Mammary epithelial cell (primary cell): Measurements from ENCODE around the gene CST3.

Experiments
- EZH2 ChIP-seq: IDR thresholded peaks from 2 replicates; pipeline ENCODE4 v1.6.1; 2012; ENCODE audit warnings: low read length, inconsistent platforms, borderline replicate concordance
- TF ChIP-seq, protein P1 (sequence below), 2 donors: IDR thresholded peaks in 1 of 2; conservative IDR thresholded peaks in 1 of 2; 2 replicates each; pipeline ENCODE4 v1.5.1; 2011 to 2012; ENCODE audit warnings: inconsistent platforms in 2 of 2, low read length in 2 of 2, mild to moderate bottlenecking in 2 of 2, control low read depth in 1 of 2, low read depth in 1 of 2; ENCODE audit not compliant: insufficient read depth in 1 of 2; ENCODE audit errors: extremely low read depth in 1 of 2

DNA sequence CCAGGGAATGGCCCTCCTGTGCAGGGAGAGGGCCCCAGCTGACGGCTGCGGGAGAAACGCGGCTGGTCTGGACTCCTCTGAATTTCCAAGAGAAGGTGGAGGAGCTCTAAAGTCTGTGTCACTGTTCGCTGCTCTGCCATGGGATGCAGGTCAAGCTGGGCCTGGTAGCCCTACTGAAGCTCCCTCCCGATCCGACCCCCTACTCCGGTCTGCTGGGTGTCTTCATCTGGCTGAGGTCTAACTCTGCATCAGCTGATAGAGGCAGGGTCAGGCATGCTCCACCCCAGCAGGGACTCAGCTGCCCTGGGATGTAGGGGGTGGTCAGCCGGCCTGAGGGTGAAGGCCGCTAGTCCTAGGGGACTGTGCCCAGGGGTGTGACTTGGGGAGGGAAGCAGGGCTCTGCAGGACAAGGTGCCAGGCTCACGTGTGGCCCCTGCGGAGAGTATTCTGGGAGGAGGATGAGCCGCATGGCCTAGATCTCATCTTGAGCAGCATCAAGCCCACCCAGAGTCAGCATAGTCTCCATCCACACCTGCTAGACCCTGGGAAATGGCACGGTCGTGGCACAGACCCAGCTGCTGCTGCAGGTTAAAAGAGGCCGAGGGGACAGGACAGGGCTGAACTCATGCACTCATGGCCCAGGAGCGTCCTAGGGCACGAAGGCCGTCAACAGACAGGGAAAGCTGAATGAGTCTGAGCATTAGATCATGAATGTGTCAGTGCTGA lies 1.4 kb downstream of the CST3 start:
- TF ChIP-seq, protein P1, sequence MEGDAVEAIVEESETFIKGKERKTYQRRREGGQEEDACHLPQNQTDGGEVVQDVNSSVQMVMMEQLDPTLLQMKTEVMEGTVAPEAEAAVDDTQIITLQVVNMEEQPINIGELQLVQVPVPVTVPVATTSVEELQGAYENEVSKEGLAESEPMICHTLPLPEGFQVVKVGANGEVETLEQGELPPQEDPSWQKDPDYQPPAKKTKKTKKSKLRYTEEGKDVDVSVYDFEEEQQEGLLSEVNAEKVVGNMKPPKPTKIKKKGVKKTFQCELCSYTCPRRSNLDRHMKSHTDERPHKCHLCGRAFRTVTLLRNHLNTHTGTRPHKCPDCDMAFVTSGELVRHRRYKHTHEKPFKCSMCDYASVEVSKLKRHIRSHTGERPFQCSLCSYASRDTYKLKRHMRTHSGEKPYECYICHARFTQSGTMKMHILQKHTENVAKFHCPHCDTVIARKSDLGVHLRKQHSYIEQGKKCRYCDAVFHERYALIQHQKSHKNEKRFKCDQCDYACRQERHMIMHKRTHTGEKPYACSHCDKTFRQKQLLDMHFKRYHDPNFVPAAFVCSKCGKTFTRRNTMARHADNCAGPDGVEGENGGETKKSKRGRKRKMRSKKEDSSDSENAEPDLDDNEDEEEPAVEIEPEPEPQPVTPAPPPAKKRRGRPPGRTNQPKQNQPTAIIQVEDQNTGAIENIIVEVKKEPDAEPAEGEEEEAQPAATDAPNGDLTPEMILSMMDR (conservative IDR thresholded peaks at IDR 0.05 in 1 of 2, IDR thresholded peaks at IDR 0.05 in 1 of 2; ENCODE audit: extremely low read depth in 1 of 2, insufficient read depth in 1 of 2, low read depth in 1 of 2, low read length in 2 of 2): no peak
- no peak for TF ChIP-seq EZH2
